NK-92 (cell line): Measurements from ENCODE around the gene IRGC.

ENCODE experiments used
- DNase-seq: peaks from one replicate; lab custom pipeline; 2025; ENCODE audit not compliant: unreplicated experiment; lab: John Stamatoyannopoulos, UW

Gene IRGC

DNA sequence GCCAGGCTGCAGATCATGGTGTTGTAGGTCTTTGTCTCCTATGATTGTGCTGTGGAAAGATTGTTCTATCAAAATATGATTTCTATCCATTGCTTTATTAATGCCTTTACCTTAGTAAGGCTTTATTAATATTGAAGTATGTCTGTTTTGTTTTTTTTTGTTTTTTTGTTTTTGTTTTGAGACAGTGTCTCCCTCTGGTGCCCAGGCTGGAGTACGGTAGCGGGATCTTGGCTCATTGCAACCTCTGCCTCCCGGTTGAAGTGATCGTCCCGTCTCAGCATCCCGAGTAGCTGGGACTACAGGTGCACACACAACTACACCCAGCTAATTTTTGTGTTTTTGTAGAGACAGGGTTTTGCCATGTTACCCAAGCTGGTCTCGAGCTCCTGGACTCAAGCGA, 7.7 kb downstream of the IRGC start:
- no peak for DNase-seq

DNA sequence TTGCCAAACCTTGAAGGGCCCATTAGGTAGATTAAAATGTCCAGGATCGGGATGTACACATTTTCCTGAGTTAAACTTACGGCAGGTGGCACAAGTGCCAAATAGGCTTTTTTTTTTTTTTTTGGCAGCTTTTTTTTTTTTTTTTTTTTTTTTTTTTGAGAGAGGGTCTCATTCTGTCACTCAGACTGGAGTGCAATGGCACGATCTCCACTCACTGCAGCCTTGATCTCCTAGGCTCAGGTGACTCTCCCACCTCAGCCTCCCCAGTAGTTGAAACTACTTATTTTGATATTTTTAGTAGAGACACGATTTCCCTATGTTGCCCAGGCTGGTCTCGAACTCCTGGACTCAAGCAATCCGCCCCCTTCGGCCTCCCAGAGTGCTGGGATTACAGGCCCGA, 9.0 kb downstream of the IRGC start:
- no peak for DNase-seq

DNA sequence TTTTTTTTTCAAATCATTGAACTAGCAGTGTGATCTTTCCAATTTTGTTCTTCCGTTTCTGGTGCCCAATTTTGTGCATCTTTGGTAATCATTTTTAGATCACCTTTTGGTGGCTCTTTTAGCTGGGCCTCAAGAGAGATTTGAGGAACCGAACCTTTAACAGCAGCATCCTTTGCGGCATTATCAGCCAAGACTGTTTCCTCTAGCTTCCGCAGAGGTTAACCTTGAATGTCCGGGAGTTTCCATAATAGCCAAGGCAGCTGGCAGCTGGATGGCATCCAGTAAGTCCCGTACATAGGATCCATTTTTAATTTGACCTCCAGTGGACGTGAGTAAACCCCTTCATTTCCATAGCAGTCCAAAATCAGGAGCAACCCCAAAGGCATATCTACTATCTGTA, 9.6 kb downstream of the IRGC start:
- DNase-seq, result no peak

DNA sequence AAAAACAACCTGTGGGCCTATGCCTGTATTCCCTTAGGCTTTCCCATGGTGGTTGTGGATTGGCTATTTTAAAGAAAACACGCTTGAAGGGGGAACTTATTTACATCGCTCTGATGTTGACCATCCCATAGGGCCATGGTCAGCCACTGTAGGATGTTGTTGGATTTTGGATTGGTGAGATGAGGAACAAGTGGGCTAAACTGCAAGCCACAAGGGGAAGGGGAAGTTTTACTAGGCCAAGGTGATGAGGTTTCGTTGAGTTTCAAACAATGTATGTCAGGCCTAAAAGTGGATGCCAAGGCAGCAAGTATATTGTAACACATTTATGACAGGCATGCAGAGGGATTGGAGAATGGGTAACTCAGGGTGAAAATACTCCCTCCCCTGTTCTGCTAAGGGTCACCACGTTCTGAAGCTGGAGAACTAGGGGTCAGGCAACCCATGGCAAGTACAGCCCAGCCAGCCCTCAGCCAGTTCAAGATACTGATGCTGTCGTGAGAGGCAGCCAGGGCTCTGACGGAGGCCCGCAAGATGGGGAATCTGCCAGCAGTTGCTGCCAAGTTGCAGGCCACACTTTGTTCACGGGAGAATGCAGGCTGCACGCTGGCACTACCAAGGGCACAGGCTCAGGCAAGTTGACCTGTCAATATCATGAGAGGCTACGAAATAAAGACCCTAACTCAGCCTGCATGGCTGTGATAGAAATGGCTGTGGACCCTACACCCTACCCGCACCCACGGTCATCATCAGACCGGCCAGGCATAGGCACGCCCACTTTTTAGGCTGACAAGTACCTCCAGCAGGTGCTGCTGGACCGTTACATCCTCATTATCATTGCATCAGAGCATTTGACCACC, 11.1 kb downstream of the IRGC start:
- no peak for DNase-seq

DNA sequence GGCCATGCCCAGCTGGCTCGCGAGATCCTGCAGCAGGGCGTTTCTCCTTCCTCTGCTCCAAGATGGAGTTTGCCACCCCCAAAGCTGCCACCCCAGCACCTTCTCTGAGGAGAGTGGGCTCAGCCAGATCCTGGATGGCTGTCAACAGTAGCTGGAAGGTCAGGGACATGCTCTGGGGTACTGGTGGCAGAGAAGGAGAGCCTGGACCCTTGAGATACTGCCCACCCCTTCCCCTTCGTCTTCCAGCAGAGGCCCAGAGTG, 11.6 kb downstream of the IRGC start:
- DNase-seq, result no peak

DNA sequence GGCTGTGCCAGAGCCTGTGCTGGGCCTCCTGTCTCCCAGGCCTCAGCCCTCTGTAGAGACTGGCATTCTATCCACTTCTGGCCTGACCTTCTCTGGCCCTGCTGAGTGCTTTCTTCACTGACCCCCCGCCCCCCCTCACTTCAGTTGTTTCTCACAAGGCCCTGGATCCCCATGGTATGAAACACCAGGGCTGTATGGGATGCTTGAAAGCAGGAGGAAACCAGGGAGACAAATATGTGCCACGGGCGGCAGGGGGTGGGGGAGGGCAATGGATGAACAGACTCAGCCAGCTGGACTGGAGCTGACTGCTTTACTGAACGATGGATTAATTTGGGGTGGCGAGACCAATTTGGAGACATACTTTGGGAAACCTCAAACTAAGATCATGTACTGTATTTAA, 14.0 kb downstream of the IRGC start:
- no peak for DNase-seq

DNA sequence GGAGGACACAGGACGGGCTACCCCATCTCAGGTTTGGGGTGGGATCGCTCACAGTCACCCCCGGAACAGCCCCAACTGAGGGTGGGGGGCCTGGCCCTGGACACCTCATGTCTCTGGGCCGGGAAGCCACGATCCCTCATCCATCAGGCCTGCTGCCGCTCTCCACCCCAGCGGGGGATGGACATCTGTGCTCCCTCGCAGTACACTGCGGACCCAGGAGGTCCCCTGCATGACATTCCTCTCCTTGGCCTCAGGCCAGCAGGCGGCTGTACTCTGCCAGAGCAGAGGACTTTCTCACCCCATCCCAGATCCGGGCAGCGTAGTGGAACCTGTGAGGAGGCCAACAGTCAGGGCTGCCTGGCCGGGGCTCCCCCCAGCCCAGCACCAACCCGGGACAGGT, 15.5 kb downstream of the IRGC start:
- DNase-seq, result no peak

DNA sequence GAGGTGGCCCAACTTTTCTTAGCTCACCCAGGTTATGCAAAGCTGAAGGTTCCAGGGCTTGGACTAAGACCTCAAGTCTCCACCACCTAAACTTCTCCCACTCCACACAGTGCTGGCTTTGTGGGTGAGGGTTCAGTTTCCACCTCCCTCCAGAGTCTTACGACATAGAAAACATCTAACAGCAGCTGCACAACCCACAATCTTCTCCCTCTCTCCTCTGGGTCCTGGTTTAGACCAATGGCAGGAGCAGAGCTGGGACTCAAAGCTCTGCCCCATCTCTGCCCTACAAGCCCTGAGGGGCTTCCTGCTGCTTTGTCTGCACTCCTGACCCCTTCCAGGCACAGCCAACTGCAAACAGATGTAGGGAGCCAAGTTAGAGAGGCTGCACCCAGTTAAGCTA, 16.0 kb downstream of the IRGC start:
- no peak for DNase-seq

DNA sequence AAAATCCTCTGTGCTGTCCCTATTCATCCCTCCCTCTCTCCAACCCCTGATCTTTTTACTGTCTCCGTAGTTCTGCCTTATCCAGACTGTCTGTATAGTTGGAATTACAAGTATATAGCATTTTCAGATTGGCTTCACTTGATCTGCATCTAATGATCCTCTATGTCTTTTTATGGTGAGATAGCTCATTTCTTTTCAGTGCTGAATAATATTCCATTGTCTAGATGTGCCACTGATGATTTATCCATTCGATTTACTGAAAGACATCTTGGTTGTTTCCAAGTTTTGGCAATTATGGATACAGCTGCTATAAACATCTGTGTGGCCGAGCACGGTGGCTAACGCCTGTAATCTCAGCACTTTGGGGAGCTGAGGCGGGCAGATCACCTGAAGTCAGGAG, 19.1 kb downstream of the IRGC start:
- no peak for DNase-seq

DNA sequence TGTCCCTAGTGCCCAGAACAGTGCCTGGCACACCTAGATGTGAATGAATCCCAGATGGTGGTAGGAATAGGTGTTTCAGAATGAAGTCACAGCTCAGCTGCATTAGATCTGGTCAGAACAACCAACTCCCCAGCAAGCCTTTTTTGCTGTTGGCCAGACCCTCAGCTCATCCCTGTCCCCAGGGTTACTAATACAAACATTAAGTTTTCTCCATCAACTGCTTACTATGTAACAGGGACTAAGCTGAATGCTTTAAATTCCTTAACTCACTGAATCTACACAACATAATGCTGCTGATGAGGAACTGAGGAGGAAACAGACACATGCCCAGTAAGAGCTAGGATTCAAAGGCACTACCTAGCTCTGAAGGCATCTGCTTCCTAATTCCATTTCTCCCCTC, 20.1 kb downstream of the IRGC start:
- no peak for DNase-seq

DNA sequence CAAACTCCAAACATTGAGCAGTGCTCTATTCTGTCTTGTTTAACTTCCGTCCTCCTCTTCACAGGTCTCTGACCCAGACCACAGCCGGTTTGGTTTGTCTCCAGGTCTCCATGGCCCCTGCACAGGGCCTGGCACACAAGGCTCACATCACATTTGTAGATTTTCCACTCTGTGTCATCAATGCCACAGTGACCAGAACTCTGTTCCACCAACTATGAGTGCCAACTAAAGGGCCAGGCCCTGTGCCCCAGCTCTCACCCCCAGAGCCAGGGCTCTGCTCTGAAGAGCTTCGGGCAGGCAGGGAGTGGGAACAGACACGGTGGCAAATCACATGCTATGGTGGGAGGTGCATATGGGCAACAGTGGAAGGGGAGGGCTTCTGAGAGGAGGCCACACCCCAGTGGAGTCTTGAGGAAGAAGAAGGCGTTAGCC, 22.9 kb downstream of the IRGC start:
- DNase-seq, result no peak

DNA sequence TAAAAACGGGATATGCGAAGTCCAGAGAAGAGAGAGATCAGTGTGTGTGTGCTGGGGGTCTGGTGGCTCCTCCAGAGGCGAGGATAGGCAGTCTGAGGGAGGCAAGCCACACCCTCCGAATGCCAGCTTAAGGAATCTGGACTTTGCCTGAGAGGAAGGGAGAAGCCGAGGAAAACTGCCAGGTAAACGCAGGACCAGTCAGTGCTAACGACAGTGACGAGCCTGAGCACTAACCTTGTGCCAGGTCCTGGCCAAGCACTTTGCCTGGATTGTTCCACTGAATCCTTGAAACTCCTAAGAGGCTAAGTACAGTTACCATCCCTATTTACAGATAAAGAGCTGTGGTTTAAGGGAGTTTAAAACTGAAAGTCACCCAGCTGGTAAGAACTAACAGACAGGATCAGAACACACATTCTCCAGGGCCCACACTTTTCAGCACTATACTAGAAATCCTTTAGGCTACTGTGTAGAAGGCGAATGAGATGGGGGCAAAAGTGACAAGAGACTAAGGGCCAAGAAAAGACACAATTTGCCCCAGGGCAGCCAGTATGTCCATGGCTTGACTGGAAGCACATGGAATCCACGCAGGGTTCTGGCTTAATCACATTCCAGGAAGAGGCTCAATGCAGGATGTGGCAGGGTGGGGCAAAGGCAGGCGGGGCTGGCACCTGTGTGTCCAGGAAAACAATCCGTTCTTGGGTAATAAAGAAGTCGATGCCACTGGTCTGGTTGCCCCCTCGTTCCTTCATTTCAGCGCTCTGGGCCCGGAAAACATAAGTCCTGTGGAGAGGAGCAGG, 23.8 kb downstream of the IRGC start:
- no peak for DNase-seq

DNA sequence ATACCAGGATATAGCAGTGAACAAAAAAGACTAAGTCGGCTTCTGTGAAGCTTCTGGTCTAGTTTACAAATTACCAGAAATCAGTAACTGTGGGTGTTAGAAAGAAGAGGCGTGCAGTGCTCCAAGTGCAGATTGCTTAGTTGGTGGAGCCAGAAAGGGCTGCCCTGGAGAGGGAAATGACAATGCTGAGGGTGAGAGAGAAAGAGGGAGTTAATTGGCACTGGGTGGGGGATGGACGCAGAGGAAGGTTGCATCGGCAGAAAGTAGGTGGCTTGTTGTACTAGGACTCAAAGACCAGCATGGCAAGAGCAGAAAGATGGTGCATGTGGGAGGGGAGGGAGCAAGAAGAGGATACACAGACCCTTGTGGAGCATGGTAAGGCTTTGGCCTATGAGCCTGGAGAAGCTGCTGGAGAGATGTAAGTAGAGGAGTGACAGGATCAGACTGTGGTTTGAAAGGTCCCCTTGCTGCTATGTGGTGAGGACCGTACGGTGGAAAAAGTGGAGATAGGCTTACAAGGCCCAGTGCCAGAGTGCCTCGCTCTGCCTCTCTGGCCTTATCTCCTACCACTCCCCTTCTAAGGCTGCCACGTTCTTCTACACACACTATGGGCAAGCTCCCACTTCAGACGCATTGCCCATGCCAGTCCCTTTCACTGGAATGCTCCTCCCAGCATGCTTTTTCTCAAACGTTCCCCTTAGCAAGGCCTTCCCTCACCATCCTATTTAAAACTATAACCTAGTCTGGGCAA, 25.4 kb downstream of the IRGC start:
- no peak for DNase-seq

DNA sequence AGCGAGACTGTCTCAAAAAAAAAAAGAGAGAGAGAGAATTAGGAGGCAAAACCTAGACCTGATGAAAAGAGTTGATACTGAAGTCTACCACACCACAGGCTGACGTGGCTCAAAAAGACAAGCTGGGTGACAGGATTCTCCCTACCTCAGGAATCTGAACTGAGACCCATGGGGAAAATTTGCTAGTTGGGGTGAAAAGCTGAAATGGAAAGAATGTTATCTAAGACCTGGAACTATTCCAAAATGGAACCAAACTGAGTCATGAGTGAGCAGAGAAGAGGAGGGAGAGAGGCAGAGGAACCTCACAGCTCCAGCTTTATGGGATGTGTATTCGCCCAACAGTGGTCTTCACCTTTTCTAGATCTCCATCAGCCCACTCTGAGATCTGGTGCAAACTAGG, 27.2 kb downstream of the IRGC start:
- no peak for DNase-seq

DNA sequence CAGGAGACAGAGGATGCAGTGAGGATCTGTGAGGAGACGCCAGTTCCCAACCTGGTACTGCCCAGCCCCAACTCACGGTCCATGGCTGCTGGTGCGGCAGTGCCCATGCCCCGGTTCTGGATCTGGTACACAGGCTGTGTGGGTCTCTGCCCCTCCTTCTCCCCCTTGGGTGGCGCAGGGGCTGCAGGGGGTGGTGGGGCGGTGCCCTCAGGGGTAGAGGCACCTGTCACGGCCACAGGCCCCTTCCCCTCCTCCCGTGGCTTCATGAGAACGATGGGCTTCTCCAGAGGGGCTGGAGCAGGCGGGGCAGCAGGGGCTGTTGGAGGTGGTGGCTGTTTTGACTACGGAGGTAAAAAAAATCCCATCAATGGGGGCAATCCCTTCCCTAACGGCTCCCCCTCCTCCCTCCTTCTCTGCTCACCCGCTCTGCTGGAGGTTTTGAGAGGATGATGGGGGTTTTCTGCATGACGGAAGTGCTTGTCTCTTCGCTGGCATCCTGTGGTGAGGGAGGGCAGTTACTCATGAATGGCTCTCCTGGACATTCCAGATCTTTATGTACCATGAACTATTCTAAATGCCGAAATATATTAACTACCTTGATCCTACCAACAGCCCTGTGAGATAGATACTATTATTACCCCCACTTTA, 31.8 kb downstream of the IRGC start:
- no peak for DNase-seq

DNA sequence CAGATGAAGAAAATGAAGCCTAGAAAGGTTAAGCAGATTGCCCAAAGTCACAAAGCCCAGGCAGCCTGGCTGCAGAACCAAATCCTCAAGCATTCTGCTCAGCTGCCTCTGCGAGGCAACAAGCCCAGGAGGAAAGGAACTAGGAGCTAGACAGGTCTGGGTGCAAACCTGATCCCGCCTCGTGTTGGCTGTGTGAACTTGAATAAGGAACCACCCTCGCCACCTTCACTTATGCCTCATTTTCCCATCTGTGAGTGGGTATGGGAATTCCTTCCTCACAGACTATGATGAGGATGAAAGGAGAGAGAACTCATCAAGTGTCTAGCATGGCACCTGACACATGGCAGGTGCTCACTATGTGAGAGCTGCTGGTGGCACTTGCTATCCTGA, 32.3 kb downstream of the IRGC start:
- no peak for DNase-seq

DNA sequence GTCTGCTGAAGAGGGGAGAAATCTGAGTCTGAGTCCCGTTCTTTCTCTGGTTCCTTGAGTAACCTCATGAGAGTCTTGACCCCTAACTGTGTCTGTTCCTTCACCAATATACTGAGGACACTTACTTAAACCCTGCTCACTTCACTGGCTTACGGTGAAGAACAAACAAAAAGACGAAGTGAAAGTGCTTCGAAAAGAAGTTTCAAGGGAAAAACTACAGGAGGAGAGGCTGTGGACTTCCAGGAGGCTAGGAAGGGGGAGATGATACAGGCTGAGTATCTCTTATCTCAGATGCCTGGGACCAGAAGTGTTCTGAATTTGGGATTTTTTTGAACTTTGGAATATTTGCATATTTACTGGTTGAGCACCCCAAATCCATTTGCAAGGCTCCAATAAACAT, 32.8 kb downstream of the IRGC start:
- no peak for DNase-seq

DNA sequence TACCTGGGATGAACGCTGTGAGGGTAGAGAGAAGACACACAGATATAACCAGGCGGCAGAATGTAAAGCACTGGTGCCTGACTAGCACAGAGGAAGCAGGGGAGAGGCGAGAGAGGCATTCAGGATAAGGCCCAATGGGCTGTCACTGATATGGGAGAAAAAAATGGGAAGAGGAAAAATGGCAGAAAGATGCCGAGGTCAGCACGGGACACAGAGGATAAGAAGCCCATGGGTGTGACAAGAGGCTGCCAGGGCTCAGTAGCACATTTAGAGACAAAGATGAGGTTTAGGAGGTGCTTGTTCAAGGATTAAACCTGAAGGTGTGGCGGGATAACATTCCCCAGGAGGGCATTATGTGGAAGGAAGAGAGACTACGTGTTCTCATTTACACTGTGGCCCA, 33.3 kb downstream of the IRGC start:
- no peak for DNase-seq

DNA sequence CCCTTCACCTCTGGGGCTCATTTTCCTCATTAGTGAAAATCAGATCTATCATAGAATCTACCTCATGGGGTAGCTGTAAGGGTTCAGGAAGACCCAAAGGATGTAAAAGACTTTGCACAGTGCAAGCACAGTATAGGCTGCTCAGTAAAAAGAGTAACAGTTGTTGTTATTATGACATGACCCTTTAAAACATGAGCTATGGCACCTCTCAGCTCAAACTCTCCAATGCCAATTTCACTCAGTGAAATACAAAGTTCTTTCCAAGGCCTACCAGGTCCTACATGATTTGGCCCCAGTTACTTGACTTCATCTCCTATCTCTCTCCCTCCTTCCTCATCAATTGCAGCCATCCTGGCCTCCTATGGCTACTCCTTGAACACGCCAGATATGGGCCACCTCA, 34.0 kb downstream of the IRGC start:
- DNase-seq, result no peak

DNA sequence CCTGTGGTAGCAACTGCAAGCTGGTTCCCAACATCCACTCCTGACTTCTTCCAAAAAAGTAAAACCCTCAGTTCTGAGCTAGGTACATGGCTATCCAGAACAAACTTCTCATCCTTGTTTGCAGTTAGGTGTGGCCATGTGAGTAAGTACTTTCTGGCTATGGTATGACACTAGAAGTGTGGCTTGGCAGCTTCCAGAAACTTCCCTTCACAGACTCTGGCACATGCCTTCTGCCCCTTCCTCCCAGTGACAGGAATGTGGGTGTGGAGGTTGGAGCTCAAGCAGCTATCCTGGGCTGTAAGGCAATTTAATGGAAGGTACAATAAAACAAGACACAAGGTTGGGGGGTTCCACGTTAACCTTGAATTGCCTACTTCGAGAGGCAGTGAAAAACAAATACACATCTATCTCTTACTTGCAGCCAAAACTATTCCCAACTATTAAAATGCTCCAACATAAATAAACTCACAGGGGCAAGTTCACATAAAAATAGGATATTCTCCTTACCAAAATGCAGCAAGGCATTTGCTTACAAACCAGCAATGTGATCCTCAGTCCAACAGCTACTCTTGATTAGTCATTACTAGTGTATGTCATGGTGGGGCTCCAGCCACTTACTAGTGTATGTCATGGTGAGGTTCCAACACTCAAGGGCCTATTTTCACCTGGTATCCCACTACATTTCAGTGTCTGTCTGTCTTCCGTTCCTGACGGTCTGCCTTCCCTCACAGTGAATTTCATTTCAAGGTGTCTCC, 35.8 kb downstream of the IRGC start:
- no peak for DNase-seq
